Left ventricle myocardium superior (tissue), 1 donor: Measurements from ENCODE around the gene SPRN. TPM values are rescaled to one million over a fixed set of nuclear protein-coding genes. Genes with fewer than 3 reads are reported as not detected.
"Not testable (repeated sequence)": the region's sequence is repeated elsewhere in the genome, so short reads cannot be mapped to it uniquely, and the experiment has no call there.

Experiments
- ATAC-seq: fragments of 200-7000 bp; cut with Tn5 transposase; one replicate; pipeline ENCODE4 v1.9.1; 2020; ENCODE audit warnings: mild to moderate bottlenecking, moderate library complexity
- DNase-seq: peaks from one replicate; pipeline ENCODE4 v3.0.0-alpha.2; 2020
- intact Hi-C: fragments of 100-400 bp; cut with micrococcal nuclease; formaldehyde crosslinking; loops from one replicate; pipeline ENCODE4 v1.11.0; 2022
- total RNA-seq: library from RNA; stranded (reverse); fragmentation: NEBNext Ultra II Directional; extraction: Animal tissue kit (Norgen Biotek cat#: 25700); gene quantifications from one replicate; pipeline ENCODE4 v1.2.1, GENCODE V29; 2021
- donor health status: DM: no; HTN: yes; CAD: no; lungs with severe emphysema.

SPRN gene
- total RNA-seq, 1 donor from 2014 or later, result not detected

DNA sequence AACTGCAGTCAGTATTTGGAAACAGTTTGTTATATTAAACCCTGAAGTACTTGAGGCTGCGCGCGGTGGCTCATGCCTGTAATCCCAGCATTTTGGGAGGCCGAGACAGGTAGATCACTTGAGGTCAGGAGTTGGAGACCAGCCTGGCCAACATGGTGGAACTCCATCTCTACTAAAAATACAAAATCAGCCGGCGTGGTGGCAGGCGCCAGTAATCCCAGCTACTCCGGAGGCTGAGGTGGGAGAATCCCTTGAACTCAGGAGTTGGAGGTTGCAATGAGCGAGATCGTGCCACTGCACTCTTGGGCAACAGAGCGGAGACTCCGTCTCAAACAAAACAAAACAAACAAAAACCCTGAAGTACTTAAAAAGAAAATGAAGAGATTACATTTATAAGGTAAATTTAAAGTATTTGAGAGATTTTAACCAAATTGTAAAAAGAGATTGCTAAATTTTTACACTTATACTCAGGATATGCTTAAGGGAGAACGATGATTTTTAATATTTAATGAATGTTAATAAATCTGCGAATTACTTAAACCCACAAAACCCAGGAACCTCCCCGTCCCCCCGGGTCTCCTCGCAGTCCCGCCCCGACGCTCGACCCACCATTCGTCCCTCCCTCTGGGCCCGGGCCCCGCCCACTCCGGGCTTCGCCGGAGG lies 30.9 kb downstream of the SPRN start:
- DNase-seq, result no peak
- intact Hi-C loops, result no loop called here
- no peak for ATAC-seq

GRCh38 chr10:133391761-133392518 lies 32.5 kb downstream of the SPRN start:
- intact Hi-C loops, result no loop called here
- DNase-seq (no peak), ATAC-seq (no peak)

- intact Hi-C loops, result no loop called here
- DNase-seq, result no peak
- no peak for ATAC-seq
These were observed 33.2 kb downstream of the SPRN start for GRCh38 chr10:133391249-133391635.

DNA sequence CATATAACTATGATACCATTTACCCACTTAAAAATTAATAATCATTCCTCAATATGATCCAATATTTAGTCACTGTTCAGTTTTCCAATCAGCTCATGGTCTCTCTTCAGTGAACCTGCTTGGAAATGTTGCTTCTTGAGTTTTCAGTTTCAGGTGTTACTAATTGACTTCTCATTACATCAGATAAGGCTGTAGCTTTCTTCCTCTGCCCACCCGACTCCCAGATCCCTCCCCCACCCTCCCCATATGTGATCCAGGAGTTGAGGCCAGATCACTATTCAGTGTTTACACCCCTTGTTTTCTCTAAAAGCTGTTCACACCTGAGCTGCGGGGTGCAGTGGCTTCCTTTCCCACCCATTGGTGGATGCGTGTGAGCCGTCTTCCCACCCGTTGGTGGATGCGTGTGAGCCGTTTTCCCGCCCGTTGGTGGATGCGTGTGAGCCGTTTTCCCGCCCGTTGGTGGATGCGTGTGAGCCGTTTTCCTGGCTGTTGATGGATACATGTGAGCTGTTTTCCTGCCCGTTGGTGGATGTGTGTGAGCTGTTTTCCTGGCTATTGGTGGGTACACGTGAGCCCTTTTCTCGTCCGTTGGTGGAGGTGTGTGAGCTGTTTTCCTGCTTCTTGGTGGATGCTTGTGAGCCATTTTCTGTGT lies 33.7 kb downstream of the SPRN start:
- no peak for DNase-seq
- no peak for ATAC-seq
- intact Hi-C loops, result no loop called here

DNA sequence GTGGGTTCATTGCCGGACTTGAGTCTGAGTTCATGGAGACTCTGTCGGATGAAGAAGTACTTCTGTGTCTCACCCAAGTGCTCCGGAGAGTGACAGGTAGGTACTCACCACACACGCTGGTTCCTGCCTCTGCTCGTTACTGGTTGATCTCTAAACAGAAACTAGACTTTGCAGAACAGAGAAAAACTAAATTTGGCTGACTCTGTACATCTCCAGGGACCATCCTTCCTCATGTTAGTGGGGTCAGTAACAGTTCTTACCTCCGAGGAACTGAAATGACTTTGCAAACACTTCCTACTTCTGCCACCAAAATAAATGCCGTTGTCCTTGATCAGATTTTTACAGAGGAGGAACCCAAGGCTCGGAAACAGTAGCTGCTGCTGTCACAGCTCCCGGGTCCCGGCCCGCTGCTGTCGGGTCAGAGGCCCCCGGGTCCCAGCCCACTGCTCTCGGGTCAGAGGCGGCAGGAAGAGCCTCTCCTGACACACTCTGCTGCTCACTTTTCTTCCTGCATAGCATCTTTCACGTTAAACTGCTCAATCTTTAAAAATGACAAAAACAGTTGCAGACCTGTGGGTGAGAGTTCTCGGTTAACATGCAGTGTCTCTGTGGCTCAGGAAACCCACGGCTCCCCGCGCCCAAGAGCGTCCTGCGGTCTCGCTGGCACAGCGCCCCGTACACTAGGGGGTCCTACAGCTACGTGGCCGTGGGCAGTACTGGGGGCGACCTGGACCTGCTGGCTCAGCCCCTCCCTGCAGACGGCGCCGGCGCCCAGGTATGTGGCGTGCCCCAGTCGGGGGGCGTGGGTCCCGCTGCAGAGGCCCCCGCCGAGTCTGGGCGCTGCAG lies 35.2 kb downstream of the SPRN start:
- DNase-seq (peak; percentile 48), ATAC-seq (no peak)
- intact Hi-C loops, result no loop called here

- intact Hi-C loops, result no loop called here
- ATAC-seq (no peak), DNase-seq (no peak)
These were observed 36.0 kb downstream of the SPRN start for GRCh38 chr10:133388236-133388972.

- DNase-seq, intact Hi-C loops, ATAC-seq: not testable (repeated sequence)
These were observed 37.5 kb downstream of the SPRN start for GRCh38 chr10:133386951-133387350.

DNA sequence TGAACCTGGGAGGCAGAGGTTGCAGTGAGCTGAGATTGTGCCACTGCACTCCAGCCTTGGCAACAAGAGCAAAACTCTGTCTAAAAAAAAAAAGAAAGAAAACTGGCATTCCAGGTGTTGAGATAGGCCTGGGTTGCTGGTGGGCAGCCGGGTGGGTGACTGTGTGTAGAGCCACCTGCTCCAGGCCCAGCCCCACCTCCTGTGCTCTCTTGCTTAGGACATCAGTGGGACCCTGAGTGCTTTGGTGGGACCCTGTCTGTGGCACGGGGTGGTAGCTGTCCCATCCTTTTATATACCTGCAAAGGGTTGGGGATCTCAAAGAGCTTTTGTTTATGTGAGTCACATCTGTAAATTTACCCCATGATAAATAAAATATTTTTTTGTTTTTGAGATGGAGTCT lies 39.2 kb downstream of the SPRN start:
- DNase-seq (peak; percentile 10), ATAC-seq (no peak)
- intact Hi-C loops, result no loop called here

GRCh38 chr10:133384071-133384470 lies 40.4 kb downstream of the SPRN start:
- intact Hi-C loops, result no loop called here
- ATAC-seq, result no peak
- DNase-seq, result peak; percentile 16

DNA sequence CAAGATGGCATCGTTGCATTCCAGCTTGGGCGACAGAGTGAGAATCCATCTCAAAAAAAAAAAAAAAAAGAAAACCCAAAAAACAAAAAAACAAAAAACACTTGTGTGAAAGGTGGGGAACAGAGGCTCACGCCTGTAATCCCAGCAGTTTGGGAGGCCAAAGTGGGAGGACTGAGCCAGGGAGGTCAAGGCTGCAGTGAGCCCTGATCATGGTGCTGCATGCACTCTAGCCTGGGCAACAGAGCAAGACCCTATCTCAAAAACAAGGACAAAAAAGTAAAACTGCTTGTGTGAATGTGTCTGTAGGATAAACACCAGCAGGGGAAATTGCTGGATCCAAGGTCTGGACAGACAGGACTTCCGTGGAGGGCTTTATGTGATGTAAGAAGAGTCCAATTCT lies 40.9 kb downstream of the SPRN start:
- no peak for ATAC-seq
- DNase-seq, result no peak
- intact Hi-C loops, result no loop called here

GRCh38 chr10:133381036-133381435 lies 43.4 kb downstream of the SPRN start:
- intact Hi-C loops, result no loop called here
- DNase-seq, result no peak

DNA sequence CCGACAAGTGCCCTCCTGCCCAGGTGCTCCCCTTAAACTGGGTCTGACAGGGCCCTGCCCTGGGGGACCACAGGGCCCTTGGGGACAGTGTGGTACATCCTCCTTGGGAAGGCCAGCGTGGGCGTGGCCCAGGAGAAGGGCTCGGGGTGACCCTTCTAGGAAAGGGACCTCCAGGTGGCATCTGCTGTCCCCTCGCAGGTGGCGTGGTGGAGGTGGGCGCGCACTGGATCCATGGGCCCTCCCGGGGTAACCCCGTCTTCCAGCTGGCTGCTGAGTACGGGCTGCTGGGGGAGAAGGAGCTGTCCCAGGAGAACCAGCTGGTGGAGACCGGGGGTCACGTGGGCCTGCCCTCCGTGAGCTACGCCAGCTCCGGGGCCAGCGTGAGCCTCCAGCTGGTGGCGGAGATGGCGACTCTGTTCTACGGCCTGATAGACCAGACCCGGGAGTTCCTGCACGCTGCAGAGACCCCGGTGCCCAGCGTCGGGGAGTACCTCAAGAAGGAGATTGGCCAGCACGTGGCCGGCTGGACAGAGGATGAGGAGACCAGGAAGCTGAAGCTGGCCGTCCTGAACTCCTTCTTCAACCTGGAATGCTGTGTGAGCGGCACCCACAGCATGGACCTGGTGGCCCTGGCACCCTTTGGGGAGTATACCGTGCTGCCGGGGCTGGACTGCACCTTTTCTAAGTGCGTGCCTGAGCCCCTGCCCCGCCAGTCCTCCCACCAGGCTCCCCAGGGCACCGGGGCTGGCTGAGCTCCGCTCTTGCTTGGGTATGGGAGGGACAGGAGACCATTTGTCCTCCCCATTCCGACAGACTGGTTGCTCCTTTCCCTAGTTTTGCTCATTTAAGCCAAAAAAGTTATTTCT lies 44.4 kb downstream of the SPRN start:
- intact Hi-C loops, result no loop called here
- DNase-seq (no peak), ATAC-seq (peak; percentile 2)

More at GRCh38 chr10:133381036-133381435, 43.4 kb downstream of the SPRN start:
- no peak for ATAC-seq

DNA sequence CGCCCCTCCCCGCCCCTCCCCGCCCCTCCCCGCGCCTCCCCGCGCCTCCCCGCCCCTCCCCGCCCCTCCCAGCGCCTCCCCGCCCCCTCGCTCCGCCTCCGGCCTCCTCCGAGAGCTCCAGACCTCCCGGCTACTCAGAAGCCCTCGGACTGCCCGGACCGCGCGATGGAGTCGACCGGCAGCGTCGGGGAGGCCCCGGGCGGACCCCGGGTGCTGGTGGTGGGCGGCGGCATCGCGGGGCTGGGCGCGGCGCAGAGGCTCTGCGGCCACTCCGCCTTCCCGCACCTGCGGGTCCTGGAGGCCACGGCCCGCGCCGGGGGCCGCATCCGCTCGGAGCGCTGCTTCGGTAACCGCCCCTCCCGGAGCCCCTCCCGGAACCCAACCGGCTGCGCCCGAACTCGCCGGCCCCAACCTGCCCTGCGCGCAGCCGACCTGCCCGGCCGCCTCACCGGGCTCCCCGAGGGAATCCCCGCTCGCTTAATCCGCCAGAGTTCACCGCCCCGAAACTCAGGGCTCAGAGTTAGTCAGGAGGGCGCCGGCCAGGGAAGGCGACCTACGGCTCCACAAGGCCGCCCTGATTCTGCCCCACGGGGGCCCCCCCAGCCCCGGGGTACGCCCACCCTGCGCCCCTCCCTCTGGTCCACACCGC lies 45.1 kb downstream of the SPRN start, which contains the start of gene PAOX:
Gene PAOX (plus strand): TSS at position 111 of the 649 bp plus-strand sequence. CDS start 55 bp downstream, at position 166.
- intact Hi-C loops, result no loop called here
- ATAC-seq (peak; percentile 67), DNase-seq (peak; percentile 86)

DNA sequence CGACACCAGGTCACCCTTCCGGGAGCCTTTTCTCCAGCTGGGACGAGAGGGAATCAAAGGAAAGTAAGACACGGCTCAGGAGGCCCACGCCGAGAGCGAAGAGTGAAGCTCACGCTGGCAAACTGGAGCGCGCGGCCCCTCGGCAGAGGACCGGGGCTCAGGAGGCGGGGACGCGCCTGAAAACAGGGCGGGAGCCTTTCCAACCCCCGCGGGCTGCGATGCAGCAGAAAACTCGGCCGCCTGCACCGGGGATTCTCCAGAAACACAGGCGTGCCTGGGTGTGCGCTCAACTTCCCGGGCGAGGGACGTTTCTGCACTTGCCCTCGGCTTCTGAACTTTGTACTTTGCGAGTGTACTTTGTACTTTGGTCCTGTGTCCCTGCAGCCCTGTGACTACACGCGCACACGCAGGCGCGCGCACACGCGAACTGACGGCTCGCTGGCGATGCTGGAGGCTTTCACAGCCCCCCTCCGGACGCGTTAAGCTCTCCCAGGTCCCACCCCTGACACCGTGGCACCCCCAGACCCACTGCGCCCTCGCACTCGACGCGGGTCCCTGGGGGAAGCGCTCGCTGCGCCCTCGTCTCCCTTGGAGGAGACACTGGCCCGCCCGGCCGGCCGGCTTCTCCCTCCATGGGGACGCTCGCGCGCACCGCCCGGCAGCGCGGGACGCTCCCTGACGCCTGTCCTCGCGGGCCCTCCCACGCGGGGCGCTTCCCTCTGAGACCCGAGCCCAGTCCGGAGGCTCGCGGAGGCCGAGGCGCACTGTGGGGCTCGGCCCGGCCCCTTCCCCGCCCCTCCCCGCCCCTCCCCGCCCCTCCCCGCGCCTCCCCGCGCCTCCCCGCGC lies 46.0 kb downstream of the SPRN start:
- intact Hi-C loops, result no loop called here
- ATAC-seq, result peak; percentile 86

GRCh38 chr10:133377818-133378250 lies 46.6 kb downstream of the SPRN start:
- ATAC-seq (no peak), DNase-seq (no peak)
- intact Hi-C loops, result no loop called here

More for the DNA sequence above, 46.0 kb downstream of the SPRN start:
- peak; percentile 83 for DNase-seq
